ENCODE data around the gene WLS.

DNA sequence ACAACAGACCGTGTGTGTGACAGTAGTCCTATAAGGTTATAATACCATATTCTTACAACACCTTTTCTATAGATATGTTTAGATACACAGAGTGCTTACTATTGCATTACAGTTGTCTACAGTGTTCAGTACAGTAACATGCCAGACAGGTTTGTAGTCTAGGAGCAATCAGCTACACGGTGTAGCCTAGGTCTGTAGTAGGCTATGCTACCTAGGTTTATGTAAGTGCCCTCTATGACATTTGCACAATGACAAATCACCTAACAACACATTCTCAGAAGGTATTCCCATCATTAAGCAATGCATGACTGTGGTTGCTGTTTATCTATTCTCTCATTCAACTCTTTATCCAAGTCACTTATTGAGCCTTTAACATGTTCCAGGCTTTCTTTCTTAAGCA lies 1.8 kb upstream of the WLS start:
- no peak for TF ChIP-seq CTCF (IDR thresholded peaks at IDR 0.05; ENCODE audit: insufficient read depth, low read depth, low read length)
- TF ChIP-seq EZH2 (IDR thresholded peaks at IDR 0.05; ENCODE audit: insufficient read depth, low read length), result no peak
